Hepatocyte (in vitro differentiated cells): ENCODE data around the gene UBR2. TPM values are rescaled to one million over a fixed set of nuclear protein-coding genes. Genes with fewer than 3 reads are reported as not detected.

Experiments used
- DNase-seq: peaks from one replicate; pipeline ENCODE4 v3.0.0-alpha.2; 2016; ENCODE audit warnings: low spot score
- H2AFZ ChIP-seq: fragments of 200-600 bp; sonication (generic); 2 replicates; pipeline ENCODE4 v1.6.0; 2016; ENCODE audit warnings: antibody characterized with exemption, mild to moderate bottlenecking
- H3K27ac ChIP-seq: fragments of 200-600 bp; sonication (generic); 2 replicates; pipeline ENCODE4 v1.5.1; 2016; ENCODE audit warnings: mild to moderate bottlenecking
- H3K27me3 ChIP-seq: fragments of 200-600 bp; sonication (generic); 2 replicates; pipeline ENCODE4 v1.6.1; 2016
- H3K36me3 ChIP-seq: fragments of 200-600 bp; sonication (generic); replicated peaks from 2 replicates; pipeline ENCODE4 v1.5.1; 2016; ENCODE audit warnings: low read depth; ENCODE audit not compliant: insufficient read depth
- H3K4me1 ChIP-seq: fragments of 200-600 bp; sonication (generic); 2 replicates; pipeline ENCODE4 v1.5.1; 2016; ENCODE audit warnings: mild to moderate bottlenecking, moderate library complexity; ENCODE audit not compliant: insufficient read depth
- H3K4me2 ChIP-seq: fragments of 200-600 bp; sonication (generic); 2 replicates; pipeline ENCODE4 v1.6.0; 2016
- H3K4me3 ChIP-seq: fragments of 200-600 bp; sonication (generic); 2 replicates; pipeline ENCODE4 v1.5.1; 2016; ENCODE audit warnings: mild to moderate bottlenecking
- H3K79me2 ChIP-seq: fragments of 200-600 bp; sonication (generic); 2 replicates; pipeline ENCODE4 v1.6.0; 2017; ENCODE audit warnings: mild to moderate bottlenecking
- H3K9me2 ChIP-seq: fragments of 200-600 bp; sonication (generic); replicated peaks from 2 replicates; pipeline ENCODE4 v1.6.0; 2017; ENCODE audit warnings: mild to moderate bottlenecking; ENCODE audit not compliant: insufficient read depth
- H3K9me3 ChIP-seq: fragments of 200-600 bp; sonication (generic); 2 replicates; pipeline ENCODE4 v1.5.1; 2016; ENCODE audit warnings: low read depth, mild to moderate bottlenecking
- H4K20me1 ChIP-seq: fragments of 200-600 bp; sonication (generic); 2 replicates; pipeline ENCODE4 v1.6.0; 2016; ENCODE audit warnings: mild to moderate bottlenecking; ENCODE audit not compliant: insufficient read depth, poor library complexity, severe bottlenecking
- CTCF ChIP-seq: fragments of 200-600 bp; sonication (generic); IDR thresholded peaks from 2 replicates; pipeline ENCODE4 v1.5.1; 2016; ENCODE audit warnings: antibody characterized with exemption, mild to moderate bottlenecking; ENCODE audit not compliant: poor library complexity
- EZH2 ChIP-seq: fragments of 200-600 bp; sonication (generic); IDR thresholded peaks from 2 replicates; pipeline ENCODE4 v1.6.1; 2016; ENCODE audit warnings: antibody characterized with exemption, mild to moderate bottlenecking, borderline replicate concordance
- EZH2phosphoT487 ChIP-seq: fragments of 200-600 bp; sonication (generic); IDR thresholded peaks from one replicate; pipeline ENCODE4 v1.6.1; 2018; ENCODE audit warnings: antibody characterized with exemption, mild to moderate bottlenecking, low read depth, moderate library complexity; ENCODE audit not compliant: unreplicated experiment, severe bottlenecking
- WGBS: methylation state at CpG from one replicate; pipeline ENCODE4 v1.1.6; 2016; ENCODE audit warnings: low lambda C conversion rate; ENCODE audit errors: missing lambda C conversion rate; 5-methylcytosine and 5-hydroxymethylcytosine counted together
- polyA plus RNA-seq: library from polyadenylated mRNA; unstranded; fragments of >200 nt; fragmentation: Nextera tagmentation; extraction: Ambion mirVana; gene quantifications from 2 replicates; pipeline ENCODE4 v1.2.1, GENCODE V29; 2016
- total RNA-seq: library from RNA; depleted of rRNA; stranded (reverse); fragments of >200 nt; gene quantifications from 2 replicates; pipeline ENCODE4 v1.2.3, GENCODE V29; 2014

Gene UBR2
- total and polyA plus RNA-seq, 2 experiments from 2014 or later, result 8.1 to 24.4 TPM

GRCh38 chr6:42693725-42694323, 130.0 kb downstream of the UBR2 start:
- TF ChIP-seq CTCF (no peak), EZH2phosphoT487 (no peak), EZH2 (no peak)
- H2AFZ ChIP-seq, result no peak overlapping the region
- 99% methylated on average over 2 of the region's 2 CpGs for WGBS
- H3K79me2 ChIP-seq, result no peaks in the 10 kb centered on the region
- no peaks in the 10 kb centered on the region for H3K9me3 ChIP-seq
- H4K20me1 ChIP-seq, result no peaks in the 10 kb centered on the region
- no peak for DNase-seq
- peaks cover under 1% of the 10 kb centered on the region for H3K36me3 ChIP-seq
- no peaks in the 10 kb centered on the region for H3K9me2 ChIP-seq
- no peaks in the 10 kb centered on the region for H3K27me3 ChIP-seq
- H3K4me2 ChIP-seq, result no peak overlapping the region
- no peaks in the 10 kb centered on the region for H3K4me1 ChIP-seq
- H3K4me3 ChIP-seq, result no peak overlapping the region
- H3K27ac ChIP-seq, result no peak overlapping the region

GRCh38 chr6:42694586-42694985, 130.8 kb downstream of the UBR2 start:
- H2AFZ ChIP-seq, result no peak overlapping the region
- no peaks in the 10 kb centered on the region for H3K4me1 ChIP-seq
- no peaks in the 10 kb centered on the region for H3K27me3 ChIP-seq
- H3K4me3 ChIP-seq, result no peak overlapping the region
- H3K36me3 ChIP-seq, result no peaks in the 10 kb centered on the region
- no peak overlapping the region for H3K27ac ChIP-seq
- H3K79me2 ChIP-seq, result no peaks in the 10 kb centered on the region
- 94% methylated on average over 4 of the region's 4 CpGs for WGBS
- no peaks in the 10 kb centered on the region for H3K9me3 ChIP-seq
- no peaks in the 10 kb centered on the region for H4K20me1 ChIP-seq
- H3K4me2 ChIP-seq, result no peak overlapping the region
- TF ChIP-seq CTCF, result no peak
- TF ChIP-seq EZH2phosphoT487, result no peak
- no peak for TF ChIP-seq EZH2
- DNase-seq, result no peak
- H3K9me2 ChIP-seq, result no peaks in the 10 kb centered on the region

GRCh38 chr6:42696526-42697267, 132.9 kb downstream of the UBR2 start:
- Histone ChIP-seq H4K20me1 (no peaks in the 10 kb centered on the region), H3K4me3 (no peak overlapping the region), H3K36me3 (no peaks in the 10 kb centered on the region), H2AFZ (no peak overlapping the region), H3K79me2 (no peaks in the 10 kb centered on the region), H3K4me2 (no peak overlapping the region), H3K27ac (no peak overlapping the region), H3K9me3 (no peaks in the 10 kb centered on the region), H3K4me1 (no peaks in the 10 kb centered on the region), H3K9me2 (no peaks in the 10 kb centered on the region), H3K27me3 (no peaks in the 10 kb centered on the region)
- DNase-seq, result no peak
- TF ChIP-seq CTCF (no peak), EZH2 (no peak), EZH2phosphoT487 (no peak)
- 93% methylated on average over 7 of the region's 7 CpGs for WGBS
